Measurements from ENCODE around the gene HCN2.

GRCh38 chr19:597406-598315 lies 8.0 kb downstream of the HCN2 start:
- TF ChIP-seq CTCF (IDR thresholded peaks at IDR 0.05; ENCODE audit: insufficient read depth, low read depth, low read length) (no peak), EZH2 (IDR thresholded peaks at IDR 0.05; ENCODE audit: insufficient read depth, low read length) (no peak)
